DOHH2 (cell line): ENCODE data around the gene GPSM1.

Source experiments
- H3F3A ChIP-seq: fragments of 200-600 bp; sonication (generic), shearing (Covaris generic); 2 replicates; pipeline ENCODE4 v1.6.0; 2016; ENCODE audit warnings: antibody characterized with exemption, mild to moderate bottlenecking; ENCODE audit not compliant: control insufficient read depth, insufficient read depth
- H3K27ac ChIP-seq: fragments of 200-600 bp; sonication (generic); 2 replicates; pipeline ENCODE4 v1.5.1; 2014; ENCODE audit warnings: low read depth, mild to moderate bottlenecking, low read length, moderate library complexity
- H3K27me3 ChIP-seq: fragments of 200-600 bp; sonication (generic); 2 replicates; pipeline ENCODE4 v1.6.1; 2014; ENCODE audit warnings: mild to moderate bottlenecking, low read length, mixed read lengths; ENCODE audit not compliant: control insufficient read depth
- H3K36me3 ChIP-seq: fragments of 200-600 bp; sonication (generic); 2 replicates; pipeline ENCODE4 v1.6.1; 2014; ENCODE audit warnings: mild to moderate bottlenecking, low read length, moderate library complexity, mixed read lengths; ENCODE audit not compliant: control insufficient read depth
- H3K4me1 ChIP-seq: fragments of 200-600 bp; sonication (generic); 2 replicates; pipeline ENCODE4 v1.6.1; 2014; ENCODE audit warnings: mild to moderate bottlenecking, low read length, mixed read lengths; ENCODE audit not compliant: control insufficient read depth
- H3K4me2 ChIP-seq: fragments of 200-600 bp; sonication (generic); 2 replicates; pipeline ENCODE4 v1.6.0; 2014; ENCODE audit warnings: mild to moderate bottlenecking, low read length, moderate library complexity
- H3K4me3 ChIP-seq: fragments of 200-600 bp; sonication (generic); 2 replicates; pipeline ENCODE4 v1.5.1; 2014; ENCODE audit warnings: mild to moderate bottlenecking, low read length, mixed read lengths
- H3K79me2 ChIP-seq: fragments of 200-600 bp; sonication (generic); 2 replicates; pipeline ENCODE4 v1.6.1; 2014; ENCODE audit warnings: mild to moderate bottlenecking, low read length, mixed read lengths; ENCODE audit not compliant: control insufficient read depth
- H3K9me2 ChIP-seq: fragments of 200-600 bp; sonication (generic); replicated peaks from 2 replicates; pipeline ENCODE4 v1.6.1; 2014; ENCODE audit warnings: mild to moderate bottlenecking, low read length, mixed read lengths; ENCODE audit not compliant: control insufficient read depth
- H3K9me3 ChIP-seq: fragments of 200-600 bp; sonication (generic); 2 replicates; pipeline ENCODE4 v1.6.1; 2014; ENCODE audit warnings: antibody characterized with exemption, low read length, mixed read lengths; ENCODE audit not compliant: control insufficient read depth, insufficient read depth
- H4K20me1 ChIP-seq: fragments of 200-600 bp; sonication (generic); 2 replicates; pipeline ENCODE4 v1.6.0; 2014; ENCODE audit warnings: low read depth, mild to moderate bottlenecking, antibody characterized with exemption, low read length, moderate library complexity; ENCODE audit not compliant: control insufficient read depth, insufficient read depth
- CTCF ChIP-seq: fragments of 200-600 bp; sonication (generic); IDR thresholded peaks from one replicate; pipeline ENCODE4 v1.5.1; 2014; ENCODE audit warnings: antibody characterized with exemption, mild to moderate bottlenecking, low read depth, low read length; ENCODE audit not compliant: poor library complexity, severe bottlenecking
- EZH2phosphoT487 ChIP-seq: fragments of 200-600 bp; sonication (generic); IDR thresholded peaks from 2 replicates; pipeline ENCODE4 v1.6.1; 2017; ENCODE audit warnings: borderline replicate concordance, mild to moderate bottlenecking, antibody characterized with exemption, low read length, moderate library complexity, mixed read lengths

The GPSM1 gene

GRCh38 chr9:136306211-136307208 is 20.8 kb upstream of the GPSM1 start:
- H3K27ac ChIP-seq: no peak overlapping the region
- H3F3A ChIP-seq: peaks cover 17% of the 10 kb centered on the region
- no peaks in the 10 kb centered on the region for H3K9me2 ChIP-seq
- no peaks in the 10 kb centered on the region for H3K79me2 ChIP-seq
- peaks cover 33% of the 10 kb centered on the region for H3K4me1 ChIP-seq
- no peak overlapping the region for H3K4me3 ChIP-seq
- H3K36me3 ChIP-seq: no peaks in the 10 kb centered on the region
- H4K20me1 ChIP-seq: no peaks in the 10 kb centered on the region
- peaks cover 13% of the 10 kb centered on the region; the same call in 1 of the 2 replicates for H3K9me3 ChIP-seq
- TF ChIP-seq CTCF: no peak
- no peak for TF ChIP-seq EZH2phosphoT487
- no peak overlapping the region for H3K4me2 ChIP-seq
- H3K27me3 ChIP-seq: peaks cover 2% of the 10 kb centered on the region; the same call in 1 of the 2 replicates

- peaks cover 17% of the 10 kb centered on the region for H3F3A ChIP-seq
- no peaks in the 10 kb centered on the region for H4K20me1 ChIP-seq
- no peaks in the 10 kb centered on the region for H3K79me2 ChIP-seq
- TF ChIP-seq EZH2phosphoT487 (no peak), CTCF (no peak)
- H3K36me3 ChIP-seq: no peaks in the 10 kb centered on the region
- no peak overlapping the region for H3K4me3 ChIP-seq
- peaks cover 13% of the 10 kb centered on the region; the same call in 1 of the 2 replicates for H3K9me3 ChIP-seq
- no peak overlapping the region for H3K27ac ChIP-seq
- H3K27me3 ChIP-seq: peaks cover 2% of the 10 kb centered on the region; the same call in 1 of the 2 replicates
- H3K4me2 ChIP-seq: no peak overlapping the region
- H3K9me2 ChIP-seq: no peaks in the 10 kb centered on the region
- peaks cover 41% of the 10 kb centered on the region for H3K4me1 ChIP-seq
Observed at GRCh38 chr9:136307215-136307750, 20.1 kb upstream of the GPSM1 start.

DNA sequence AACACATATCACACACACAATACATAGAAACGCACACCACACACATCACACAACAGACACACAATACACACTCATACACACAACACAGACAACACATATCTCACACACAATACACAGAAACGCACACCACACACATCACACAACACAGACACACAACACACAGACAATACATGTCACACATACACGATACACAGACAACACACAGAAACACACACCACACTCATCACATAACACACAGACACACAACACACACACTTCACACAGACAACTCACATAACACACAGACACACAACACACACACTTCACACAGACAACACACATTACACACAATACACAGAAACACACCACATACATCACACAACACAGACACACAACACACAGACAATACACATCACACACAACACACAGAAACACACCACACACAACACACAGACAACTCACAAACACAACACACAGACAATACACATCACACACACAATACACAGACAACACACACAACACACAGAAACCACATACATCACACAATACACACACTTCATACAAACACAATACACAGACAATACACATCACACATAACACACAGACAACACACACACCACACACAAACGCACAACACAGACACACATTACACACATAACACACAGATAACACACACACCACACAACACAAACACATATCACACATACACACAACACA is 19.2 kb upstream of the GPSM1 start:
- Histone ChIP-seq H3K4me3 (no peak overlapping the region), H3K27ac (no peak overlapping the region), H3K27me3 (peaks cover 2% of the 10 kb centered on the region; the same call in 1 of the 2 replicates), H3F3A (peaks cover 17% of the 10 kb centered on the region), H3K36me3 (no peaks in the 10 kb centered on the region), H3K4me2 (no peak overlapping the region), H3K4me1 (peaks cover 42% of the 10 kb centered on the region), H4K20me1 (no peaks in the 10 kb centered on the region), H3K79me2 (no peaks in the 10 kb centered on the region), H3K9me2 (no peaks in the 10 kb centered on the region), H3K9me3 (peaks cover 13% of the 10 kb centered on the region; the same call in 1 of the 2 replicates)
- no peak for TF ChIP-seq CTCF
